ENCODE results near the gene GNAL.
A peak's percentile ranks its signal among the peaks of the same experiment; 100 is the strongest.

Gene GNAL

GRCh38 chr18:11741505-11742145, 52.6 kb downstream of the GNAL start:
- no peak overlapping the region for H3K4me3 Mint-ChIP-seq
- ATAC-seq (replicated peaks; ENCODE audit: extremely low read depth, poor library complexity, severe bottlenecking) (no peak), DNase-seq (ENCODE audit: low spot score in 2 of 2) (no peak)
- no peaks in the 10 kb centered on the region for H3K4me1 Mint-ChIP-seq
- H3K27me3 Mint-ChIP-seq: peaks cover 53% of the 10 kb centered on the region
- H3K36me3 Mint-ChIP-seq (ENCODE audit: insufficient read depth): no peaks in the 10 kb centered on the region
- no peaks in the 10 kb centered on the region for H3K9me3 Mint-ChIP-seq
- H3K27ac Mint-ChIP-seq (ENCODE audit: low read depth): no peak overlapping the region

GRCh38 chr18:11745521-11745920, 56.5 kb downstream of the GNAL start:
- Mint-ChIP-seq H3K27ac (ENCODE audit: low read depth) (no peak overlapping the region), H3K9me3 (no peaks in the 10 kb centered on the region), H3K4me3 (no peak overlapping the region), H3K4me1 (peaks cover 3% of the 10 kb centered on the region), H3K36me3 (ENCODE audit: insufficient read depth) (no peaks in the 10 kb centered on the region), H3K27me3 (peaks cover 56% of the 10 kb centered on the region)
- ATAC-seq (replicated peaks; ENCODE audit: extremely low read depth, poor library complexity, severe bottlenecking) (no peak), DNase-seq (ENCODE audit: low spot score in 2 of 2) (no peak)

GRCh38 chr18:11747286-11747685, 58.2 kb downstream of the GNAL start:
- no peak for DNase-seq (ENCODE audit: low spot score in 2 of 2)
- Mint-ChIP-seq H3K36me3 (ENCODE audit: insufficient read depth) (peaks cover 2% of the 10 kb centered on the region), H3K4me1 (peaks cover 9% of the 10 kb centered on the region), H3K9me3 (no peaks in the 10 kb centered on the region), H3K4me3 (no peak overlapping the region), H3K27ac (ENCODE audit: low read depth) (no peak overlapping the region), H3K27me3 (peaks cover 66% of the 10 kb centered on the region)
- ATAC-seq (replicated peaks; ENCODE audit: extremely low read depth, poor library complexity, severe bottlenecking): no peak

- DNase-seq (ENCODE audit: low spot score in 2 of 2) (no peak), ATAC-seq (replicated peaks; ENCODE audit: extremely low read depth, poor library complexity, severe bottlenecking) (no peak)
- Mint-ChIP-seq H3K4me1 (peaks cover 10% of the 10 kb centered on the region), H3K27me3 (peaks cover 65% of the 10 kb centered on the region), H3K36me3 (ENCODE audit: insufficient read depth) (peaks cover 2% of the 10 kb centered on the region), H3K9me3 (no peaks in the 10 kb centered on the region), H3K4me3 (no peak overlapping the region), H3K27ac (ENCODE audit: low read depth) (no peak overlapping the region)
Observed at GRCh38 chr18:11747731-11748130, 58.7 kb downstream of the GNAL start.

GRCh38 chr18:11749305-11749704, 60.2 kb downstream of the GNAL start:
- Mint-ChIP-seq H3K27me3 (peaks cover 70% of the 10 kb centered on the region), H3K27ac (ENCODE audit: low read depth) (no peak overlapping the region)
- no peak for ATAC-seq (replicated peaks; ENCODE audit: extremely low read depth, poor library complexity, severe bottlenecking)

GRCh38 chr18:11750171-11750570, 61.1 kb downstream of the GNAL start:
- no peaks in the 10 kb centered on the region for H3K9me3 Mint-ChIP-seq
- H3K4me3 Mint-ChIP-seq: peak overlapping the region; percentile 33
- H3K27me3 Mint-ChIP-seq: peaks cover 78% of the 10 kb centered on the region
- peaks cover 10% of the 10 kb centered on the region for H3K4me1 Mint-ChIP-seq
- peaks cover 3% of the 10 kb centered on the region for H3K36me3 Mint-ChIP-seq (ENCODE audit: insufficient read depth)
- no peak overlapping the region for H3K27ac Mint-ChIP-seq (ENCODE audit: low read depth)
- ATAC-seq (replicated peaks; ENCODE audit: extremely low read depth, poor library complexity, severe bottlenecking) (no peak), DNase-seq (ENCODE audit: low spot score in 2 of 2) (no peak)

More at GRCh38 chr18:11749305-11749704, 60.2 kb downstream of the GNAL start:
- H3K4me1 Mint-ChIP-seq: peaks cover 10% of the 10 kb centered on the region
- no peaks in the 10 kb centered on the region for H3K9me3 Mint-ChIP-seq
- no peak overlapping the region for H3K4me3 Mint-ChIP-seq
- H3K36me3 Mint-ChIP-seq (ENCODE audit: insufficient read depth): peaks cover 3% of the 10 kb centered on the region
- no peak for DNase-seq (ENCODE audit: low spot score in 2 of 2)

- Mint-ChIP-seq H3K4me3 (peak overlapping the region; percentile 33), H3K9me3 (no peaks in the 10 kb centered on the region), H3K27ac (ENCODE audit: low read depth) (no peak overlapping the region), H3K27me3 (peaks cover 78% of the 10 kb centered on the region), H3K36me3 (ENCODE audit: insufficient read depth) (peaks cover 3% of the 10 kb centered on the region), H3K4me1 (peaks cover 10% of the 10 kb centered on the region)
- ATAC-seq (replicated peaks; ENCODE audit: extremely low read depth, poor library complexity, severe bottlenecking) (no peak), DNase-seq (ENCODE audit: low spot score in 2 of 2) (no peak)
Observed at GRCh38 chr18:11750581-11751310, 61.7 kb downstream of the GNAL start.

GRCh38 chr18:11751341-11752115, 62.5 kb downstream of the GNAL start:
- peaks cover 3% of the 10 kb centered on the region for H3K36me3 Mint-ChIP-seq (ENCODE audit: insufficient read depth)
- peak; percentile 10 for ATAC-seq (replicated peaks; ENCODE audit: extremely low read depth, poor library complexity, severe bottlenecking)
- DNase-seq (ENCODE audit: low spot score in 2 of 2): no peak
- peak overlapping the region; percentile 57 for H3K4me3 Mint-ChIP-seq
- H3K27me3 Mint-ChIP-seq: peaks cover 73% of the 10 kb centered on the region
- H3K9me3 Mint-ChIP-seq: no peaks in the 10 kb centered on the region
- peaks cover 10% of the 10 kb centered on the region for H3K4me1 Mint-ChIP-seq
- no peak overlapping the region for H3K27ac Mint-ChIP-seq (ENCODE audit: low read depth)

- H3K9me3 Mint-ChIP-seq: no peaks in the 10 kb centered on the region
- peaks cover 3% of the 10 kb centered on the region for H3K36me3 Mint-ChIP-seq (ENCODE audit: insufficient read depth)
- H3K4me1 Mint-ChIP-seq: peaks cover 10% of the 10 kb centered on the region
- ATAC-seq (replicated peaks; ENCODE audit: extremely low read depth, poor library complexity, severe bottlenecking) (peak; percentile 36), DNase-seq (ENCODE audit: low spot score in 2 of 2) (no peak)
- H3K4me3 Mint-ChIP-seq: peak overlapping the region; percentile 57
- peaks cover 72% of the 10 kb centered on the region for H3K27me3 Mint-ChIP-seq
- no peak overlapping the region for H3K27ac Mint-ChIP-seq (ENCODE audit: low read depth)
Observed at GRCh38 chr18:11752116-11752911, 63.2 kb downstream of the GNAL start.

GRCh38 chr18:11754979-11755378, 65.9 kb downstream of the GNAL start:
- H3K4me1 Mint-ChIP-seq: peaks cover 10% of the 10 kb centered on the region
- DNase-seq (ENCODE audit: low spot score in 2 of 2) (no peak), ATAC-seq (replicated peaks; ENCODE audit: extremely low read depth, poor library complexity, severe bottlenecking) (no peak)
- H3K9me3 Mint-ChIP-seq: no peaks in the 10 kb centered on the region
- H3K27ac Mint-ChIP-seq (ENCODE audit: low read depth): no peak overlapping the region
- H3K36me3 Mint-ChIP-seq (ENCODE audit: insufficient read depth): peaks cover 3% of the 10 kb centered on the region
- no peak overlapping the region for H3K4me3 Mint-ChIP-seq
- H3K27me3 Mint-ChIP-seq: peaks cover 69% of the 10 kb centered on the region

GRCh38 chr18:11757084-11757590, 68.1 kb downstream of the GNAL start:
- peaks cover 56% of the 10 kb centered on the region for H3K27me3 Mint-ChIP-seq
- H3K4me3 Mint-ChIP-seq: no peak overlapping the region
- H3K27ac Mint-ChIP-seq (ENCODE audit: low read depth): no peak overlapping the region
- no peak for DNase-seq (ENCODE audit: low spot score in 2 of 2)
- peaks cover 2% of the 10 kb centered on the region for H3K36me3 Mint-ChIP-seq (ENCODE audit: insufficient read depth)
- no peaks in the 10 kb centered on the region for H3K9me3 Mint-ChIP-seq
- no peak for ATAC-seq (replicated peaks; ENCODE audit: extremely low read depth, poor library complexity, severe bottlenecking)
- peaks cover 2% of the 10 kb centered on the region for H3K4me1 Mint-ChIP-seq

- Mint-ChIP-seq H3K27ac (ENCODE audit: low read depth) (no peak overlapping the region), H3K4me1 (no peaks in the 10 kb centered on the region), H3K27me3 (peaks cover 39% of the 10 kb centered on the region), H3K36me3 (ENCODE audit: insufficient read depth) (no peaks in the 10 kb centered on the region), H3K4me3 (no peak overlapping the region), H3K9me3 (no peaks in the 10 kb centered on the region)
- ATAC-seq (replicated peaks; ENCODE audit: extremely low read depth, poor library complexity, severe bottlenecking): no peak
- no peak for DNase-seq (ENCODE audit: low spot score in 2 of 2)
Observed at GRCh38 chr18:11759456-11759855, 70.4 kb downstream of the GNAL start.
